GM21526 (cell line): ENCODE measurements around the gene CACNB2.
"Not testable (repeated sequence)": the region's sequence is repeated elsewhere in the genome, so short reads cannot be mapped to it uniquely, and the experiment has no call there.

Experiments used
- ATAC-seq: cut with Tn5 transposase; IDR thresholded peaks from one replicate; pipeline ENCODE4 v1.9.1; 2021; ENCODE audit warnings: moderate library complexity; ENCODE audit not compliant: unreplicated experiment, low FRiP score

The CACNB2 gene

GRCh38 chr10:18586637-18587036 lies 446.4 kb downstream of the CACNB2 start:
- not testable (repeated sequence) for ATAC-seq

DNA sequence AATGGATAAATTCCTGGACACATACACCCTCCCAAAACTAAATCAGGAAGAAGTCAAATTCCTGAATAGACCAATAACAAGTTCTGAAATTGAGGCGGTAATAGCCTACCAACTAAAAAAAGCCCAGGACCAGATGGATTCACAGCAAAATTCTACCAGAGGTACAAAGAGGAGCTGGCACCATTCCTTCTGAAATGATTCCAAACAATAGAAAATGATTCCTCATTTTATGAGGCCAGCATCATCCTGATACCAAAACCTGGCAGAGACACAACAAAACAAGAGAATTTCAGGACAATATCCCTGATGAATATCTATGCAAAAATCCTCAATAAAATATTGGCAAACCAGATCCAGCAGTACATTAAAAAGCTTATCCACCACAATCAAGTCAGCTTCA lies 450.9 kb downstream of the CACNB2 start:
- not testable (repeated sequence) for ATAC-seq
